ENCODE data around the gene VEGFB.

VEGFB gene

DNA sequence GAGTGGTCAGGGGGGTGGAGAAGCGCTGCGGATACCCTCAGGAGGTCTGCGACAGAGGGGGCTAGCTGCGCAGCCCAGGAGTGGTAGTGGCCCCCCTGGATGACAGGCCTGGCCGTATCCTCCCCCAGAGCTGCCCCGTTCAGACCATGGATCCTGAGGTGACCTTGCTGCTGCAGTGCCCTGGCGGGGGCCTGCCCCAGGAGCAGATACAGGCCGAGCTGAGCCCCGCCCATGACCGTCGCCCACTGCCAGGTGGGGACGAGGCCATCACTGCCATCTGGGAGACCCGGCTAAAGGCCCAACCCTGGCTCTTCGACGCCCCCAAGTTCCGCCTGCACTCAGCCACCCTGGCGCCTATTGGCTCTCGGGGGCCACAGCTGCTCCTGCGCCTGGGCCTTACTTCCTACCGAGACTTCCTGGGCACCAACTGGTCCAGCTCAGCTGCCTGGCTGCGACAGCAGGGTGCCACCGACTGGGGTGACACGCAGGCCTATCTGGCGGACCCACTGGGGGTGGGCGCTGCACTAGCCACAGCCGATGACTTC is 7.8 kb upstream of the VEGFB start:
- no peak for TF ChIP-seq EP300 (IDR thresholded peaks at IDR 0.05; ENCODE audit: borderline replicate concordance)
- TF ChIP-seq TEAD4 (IDR thresholded peaks at IDR 0.05) = no peak
- TF ChIP-seq, protein P1, sequence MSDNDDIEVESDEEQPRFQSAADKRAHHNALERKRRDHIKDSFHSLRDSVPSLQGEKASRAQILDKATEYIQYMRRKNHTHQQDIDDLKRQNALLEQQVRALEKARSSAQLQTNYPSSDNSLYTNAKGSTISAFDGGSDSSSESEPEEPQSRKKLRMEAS (IDR thresholded peaks at IDR 0.05) = 0 out of 2 replicates have a peak, but pooled peaks have one; percentile 14

DNA sequence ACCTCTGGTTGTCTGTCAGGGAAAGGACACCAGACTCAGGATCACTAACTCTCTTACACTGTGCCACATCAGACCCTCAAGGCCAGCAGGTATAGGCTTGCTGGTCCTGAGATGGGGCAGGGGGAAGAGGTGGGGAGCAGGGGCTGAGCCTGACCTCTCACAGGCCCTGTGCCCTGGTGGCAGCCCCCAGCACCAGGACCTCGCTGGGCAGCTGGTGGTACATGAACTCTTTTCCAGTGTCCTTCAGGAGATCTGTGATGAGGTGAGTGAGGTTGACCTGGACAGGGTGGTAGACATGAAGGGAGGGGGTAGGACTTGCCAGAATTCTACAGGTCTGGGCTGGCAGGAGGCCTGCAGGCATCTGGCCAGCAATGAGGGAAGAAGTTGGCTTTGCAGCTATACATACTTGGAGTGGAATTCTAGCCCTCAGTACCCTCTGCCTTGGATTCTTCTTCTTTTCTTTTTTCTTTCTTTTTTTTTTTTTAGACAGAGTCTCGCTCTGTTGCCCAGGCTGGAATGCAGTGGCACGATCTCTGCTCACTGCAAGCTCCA is 6.9 kb upstream of the VEGFB start:
- peak; percentile 77 for TF ChIP-seq NFIC (IDR thresholded peaks at IDR 0.05)
- no peak for TF ChIP-seq YY1 (IDR thresholded peaks at IDR 0.05; ENCODE audit: low read depth)

DNA sequence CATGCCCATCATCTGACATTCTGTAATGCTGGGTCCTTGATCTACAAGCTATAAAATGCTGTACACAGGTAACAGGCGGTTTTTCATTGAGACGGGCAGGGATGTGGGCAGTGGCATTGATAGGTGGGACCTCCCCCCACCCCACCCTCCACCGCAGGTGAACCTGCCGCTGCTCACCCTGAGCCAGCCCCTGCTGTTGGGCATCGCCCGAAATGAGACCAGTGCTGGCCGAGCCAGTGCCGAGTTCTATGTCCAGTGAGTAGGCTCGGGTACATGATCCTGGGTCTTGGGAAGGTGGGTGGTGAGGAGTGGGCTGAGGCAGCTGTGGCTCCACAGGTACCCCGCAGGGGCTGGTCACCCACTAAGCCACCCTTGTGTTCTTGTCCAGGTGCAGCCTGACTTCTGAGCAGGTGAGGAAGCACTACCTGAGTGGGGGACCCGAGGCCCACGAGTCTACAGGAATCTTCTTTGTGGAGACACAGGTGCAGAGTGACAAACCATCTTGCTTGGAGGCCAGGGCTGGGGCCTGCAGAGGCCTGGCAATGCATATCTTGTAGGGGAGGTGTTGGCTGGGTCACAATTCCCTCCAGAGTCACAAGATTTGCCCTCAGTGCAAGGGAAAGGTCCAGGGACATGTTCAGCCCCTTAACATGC is 5.2 kb upstream of the VEGFB start:
- TF ChIP-seq RAD21 (IDR thresholded peaks at IDR 0.05; ENCODE audit: low read depth) (no peak), EGR1 (IDR thresholded peaks at IDR 0.05) (no peak), CEBPB (IDR thresholded peaks at IDR 0.05) (no peak), FOXM1 (IDR thresholded peaks at IDR 0.05; ENCODE audit: borderline replicate concordance, low read depth) (no peak), ZBTB7A (IDR thresholded peaks at IDR 0.05; ENCODE audit: low read depth) (no peak), NFIC (IDR thresholded peaks at IDR 0.05) (no peak), YY1 (IDR thresholded peaks at IDR 0.05; ENCODE audit: low read depth) (no peak)
- TF ChIP-seq, protein P1 (IDR thresholded peaks at IDR 0.05) = no peak

DNA sequence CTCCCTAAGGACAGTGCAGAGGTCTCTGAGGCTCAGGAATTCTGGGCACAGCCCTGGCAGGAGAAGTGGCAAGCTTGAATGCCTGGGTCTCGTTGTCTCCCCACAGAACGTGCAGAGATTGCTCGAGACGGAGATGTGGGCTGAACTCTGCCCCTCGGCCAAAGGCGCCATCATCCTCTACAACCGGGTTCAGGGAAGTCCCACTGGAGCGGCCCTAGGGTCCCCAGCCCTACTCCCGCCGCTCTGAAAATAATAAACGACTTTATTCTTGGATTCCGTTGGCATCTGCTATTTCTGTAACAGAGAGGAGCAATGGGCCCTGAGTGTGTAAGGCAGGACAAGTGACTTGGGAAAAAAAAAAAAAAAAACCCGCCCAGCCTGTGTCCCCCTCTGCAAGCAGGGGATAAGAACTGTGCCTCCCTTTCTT is 4.6 kb upstream of the VEGFB start:
- no peak for TF ChIP-seq FOXM1 (IDR thresholded peaks at IDR 0.05; ENCODE audit: borderline replicate concordance, low read depth)
- no peak for TF ChIP-seq ZBTB7A (IDR thresholded peaks at IDR 0.05; ENCODE audit: low read depth)
- TF ChIP-seq, protein P2, sequence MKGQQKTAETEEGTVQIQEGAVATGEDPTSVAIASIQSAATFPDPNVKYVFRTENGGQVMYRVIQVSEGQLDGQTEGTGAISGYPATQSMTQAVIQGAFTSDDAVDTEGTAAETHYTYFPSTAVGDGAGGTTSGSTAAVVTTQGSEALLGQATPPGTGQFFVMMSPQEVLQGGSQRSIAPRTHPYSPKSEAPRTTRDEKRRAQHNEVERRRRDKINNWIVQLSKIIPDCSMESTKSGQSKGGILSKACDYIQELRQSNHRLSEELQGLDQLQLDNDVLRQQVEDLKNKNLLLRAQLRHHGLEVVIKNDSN (IDR thresholded peaks at IDR 0.05) = no peak
- TF ChIP-seq EGR1 (IDR thresholded peaks at IDR 0.05) = no peak
- no peak for TF ChIP-seq TCF12 (IDR thresholded peaks at IDR 0.05; ENCODE audit: low read depth)
- no peak for TF ChIP-seq NFIC (IDR thresholded peaks at IDR 0.05)
- TF ChIP-seq, protein P3, sequence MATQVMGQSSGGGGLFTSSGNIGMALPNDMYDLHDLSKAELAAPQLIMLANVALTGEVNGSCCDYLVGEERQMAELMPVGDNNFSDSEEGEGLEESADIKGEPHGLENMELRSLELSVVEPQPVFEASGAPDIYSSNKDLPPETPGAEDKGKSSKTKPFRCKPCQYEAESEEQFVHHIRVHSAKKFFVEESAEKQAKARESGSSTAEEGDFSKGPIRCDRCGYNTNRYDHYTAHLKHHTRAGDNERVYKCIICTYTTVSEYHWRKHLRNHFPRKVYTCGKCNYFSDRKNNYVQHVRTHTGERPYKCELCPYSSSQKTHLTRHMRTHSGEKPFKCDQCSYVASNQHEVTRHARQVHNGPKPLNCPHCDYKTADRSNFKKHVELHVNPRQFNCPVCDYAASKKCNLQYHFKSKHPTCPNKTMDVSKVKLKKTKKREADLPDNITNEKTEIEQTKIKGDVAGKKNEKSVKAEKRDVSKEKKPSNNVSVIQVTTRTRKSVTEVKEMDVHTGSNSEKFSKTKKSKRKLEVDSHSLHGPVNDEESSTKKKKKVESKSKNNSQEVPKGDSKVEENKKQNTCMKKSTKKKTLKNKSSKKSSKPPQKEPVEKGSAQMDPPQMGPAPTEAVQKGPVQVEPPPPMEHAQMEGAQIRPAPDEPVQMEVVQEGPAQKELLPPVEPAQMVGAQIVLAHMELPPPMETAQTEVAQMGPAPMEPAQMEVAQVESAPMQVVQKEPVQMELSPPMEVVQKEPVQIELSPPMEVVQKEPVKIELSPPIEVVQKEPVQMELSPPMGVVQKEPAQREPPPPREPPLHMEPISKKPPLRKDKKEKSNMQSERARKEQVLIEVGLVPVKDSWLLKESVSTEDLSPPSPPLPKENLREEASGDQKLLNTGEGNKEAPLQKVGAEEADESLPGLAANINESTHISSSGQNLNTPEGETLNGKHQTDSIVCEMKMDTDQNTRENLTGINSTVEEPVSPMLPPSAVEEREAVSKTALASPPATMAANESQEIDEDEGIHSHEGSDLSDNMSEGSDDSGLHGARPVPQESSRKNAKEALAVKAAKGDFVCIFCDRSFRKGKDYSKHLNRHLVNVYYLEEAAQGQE (IDR thresholded peaks at IDR 0.05; ENCODE audit: low read depth) = no peak
- TF ChIP-seq CEBPB (IDR thresholded peaks at IDR 0.05) = no peak
- no peak for TF ChIP-seq TEAD4 (IDR thresholded peaks at IDR 0.05)
- no peak for TF ChIP-seq CREB1 (IDR thresholded peaks at IDR 0.05; ENCODE audit: low read depth)
- TF ChIP-seq, protein P1 (IDR thresholded peaks at IDR 0.05) = no peak
- no peak for TF ChIP-seq RAD21 (IDR thresholded peaks at IDR 0.05; ENCODE audit: low read depth)
- no peak for TF ChIP-seq TAF1 (IDR thresholded peaks at IDR 0.05; ENCODE audit: low read depth)
- no peak for TF ChIP-seq EP300 (IDR thresholded peaks at IDR 0.05; ENCODE audit: borderline replicate concordance)
- no peak for TF ChIP-seq YY1 (IDR thresholded peaks at IDR 0.05; ENCODE audit: low read depth)

DNA sequence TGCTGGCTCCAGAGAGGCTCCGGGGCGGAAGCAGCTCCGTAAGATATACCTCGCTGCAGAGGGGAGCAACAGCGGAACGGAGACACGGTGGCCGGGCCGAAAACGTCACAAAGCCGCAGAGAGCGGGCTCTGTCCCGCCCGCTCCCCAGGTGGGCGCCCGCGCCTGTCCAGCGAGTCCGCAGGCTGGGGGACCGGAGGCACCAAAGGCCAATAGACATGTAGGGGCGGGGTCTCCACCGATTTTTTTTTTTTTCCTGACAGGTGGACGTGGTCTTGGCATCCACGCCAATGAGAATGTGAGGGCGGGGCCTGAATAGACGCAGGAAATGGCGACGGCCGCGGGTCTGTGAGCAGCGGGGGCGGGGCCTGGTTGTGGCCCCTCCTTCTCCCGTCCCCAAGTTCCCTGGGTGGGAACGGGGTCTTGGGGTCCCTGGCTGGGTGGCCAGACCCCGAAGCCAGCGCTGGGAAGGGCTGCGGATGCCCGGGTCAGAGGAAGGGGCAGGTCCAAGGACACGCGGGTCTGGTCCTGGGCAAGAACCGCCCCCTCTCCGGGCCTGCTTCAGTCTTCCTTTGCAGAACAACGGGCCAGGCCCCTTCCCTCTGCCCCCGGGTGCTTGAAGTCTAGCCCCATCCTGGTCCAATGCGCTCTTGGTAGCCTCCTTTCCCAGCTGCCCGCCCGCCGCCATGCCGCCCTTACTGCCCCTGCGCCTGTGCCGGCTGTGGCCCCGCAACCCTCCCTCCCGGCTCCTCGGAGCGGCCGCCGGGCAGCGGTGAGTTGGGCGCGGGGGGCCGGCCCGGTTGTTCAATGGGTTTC is 4.0 kb upstream of the VEGFB start, which contains the start of gene DNAJC4:
Gene DNAJC4 (plus strand): TSS at position 378 of the 814 bp plus-strand sequence. CDS start 307 bp downstream, at position 685.
- TF ChIP-seq CREB1 (IDR thresholded peaks at IDR 0.05; ENCODE audit: low read depth) (peak; percentile 44), TAF1 (IDR thresholded peaks at IDR 0.05; ENCODE audit: low read depth) (peak; percentile 55; the same call in 1 of the 2 replicates), TCF12 (IDR thresholded peaks at IDR 0.05; ENCODE audit: low read depth) (peak; percentile 26; the same call in 1 of the 2 replicates), EGR1 (IDR thresholded peaks at IDR 0.05) (0 out of 2 replicates have a peak, but pooled peaks have one; percentile 20), NFIC (IDR thresholded peaks at IDR 0.05) (no peak), ZBTB7A (IDR thresholded peaks at IDR 0.05; ENCODE audit: low read depth) (peak; percentile 98), TEAD4 (IDR thresholded peaks at IDR 0.05) (no peak), YY1 (IDR thresholded peaks at IDR 0.05; ENCODE audit: low read depth) (peak; percentile 72), CEBPB (IDR thresholded peaks at IDR 0.05) (no peak)

DNA sequence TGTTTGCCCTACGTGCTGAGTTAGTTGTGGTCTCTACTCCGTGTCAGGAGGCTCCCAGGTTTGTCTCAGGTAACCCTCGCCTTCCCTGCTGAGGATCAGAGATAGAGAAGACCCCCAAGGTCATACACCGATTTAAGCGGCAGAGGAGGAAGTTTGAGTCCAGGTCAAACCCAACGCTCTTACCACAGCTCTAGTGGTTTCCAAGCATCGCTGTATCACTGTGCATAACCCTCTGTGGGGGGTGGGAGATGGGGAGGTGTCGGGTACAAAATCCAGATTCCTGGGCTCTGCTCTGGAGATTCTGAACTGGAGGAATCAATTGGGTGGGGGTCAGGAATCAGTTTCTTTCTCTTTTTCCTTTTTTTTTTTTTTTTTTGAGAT is 3.4 kb upstream of the VEGFB start:
- TF ChIP-seq EGR1 (IDR thresholded peaks at IDR 0.05) = no peak
- no peak for TF ChIP-seq ZBTB7A (IDR thresholded peaks at IDR 0.05; ENCODE audit: low read depth)
- TF ChIP-seq CEBPB (IDR thresholded peaks at IDR 0.05) = no peak

DNA sequence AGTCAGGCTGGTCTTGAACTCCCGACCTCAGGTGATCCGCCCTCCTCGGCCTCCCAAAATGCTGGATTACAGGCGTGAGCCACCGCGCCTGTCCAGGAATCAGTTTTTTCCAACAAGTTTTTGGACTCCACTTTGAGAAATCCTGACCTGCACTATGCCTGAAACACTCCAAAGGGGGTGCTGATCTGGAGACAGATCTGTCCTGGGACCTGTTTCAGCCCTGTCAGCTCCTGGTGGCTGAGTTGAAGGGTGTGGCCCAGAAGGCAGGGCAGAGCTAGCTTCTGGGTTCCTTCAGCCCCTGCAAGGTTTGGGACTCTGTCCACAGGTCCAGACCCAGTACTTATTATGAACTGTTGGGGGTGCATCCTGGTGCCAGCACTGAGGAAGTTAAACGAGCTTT is 2.8 kb upstream of the VEGFB start:
- TF ChIP-seq NFIC (IDR thresholded peaks at IDR 0.05) (no peak), ZBTB7A (IDR thresholded peaks at IDR 0.05; ENCODE audit: low read depth) (no peak), CEBPB (IDR thresholded peaks at IDR 0.05) (no peak)
- TF ChIP-seq, protein P3 (IDR thresholded peaks at IDR 0.05; ENCODE audit: low read depth) = no peak
